Loucy (cell line): ENCODE measurements around the gene PDE4D.

Experiments
- CTCF ChIP-seq: fragments of 200-600 bp; sonication (generic); conservative IDR thresholded peaks from 2 replicates; pipeline ENCODE4 v1.5.1; 2014; ENCODE audit warnings: mild to moderate bottlenecking, antibody characterized with exemption, low read length
- EZH2phosphoT487 ChIP-seq: fragments of 200-600 bp; IDR thresholded peaks from 2 replicates; pipeline ENCODE4 v1.6.1; 2018; ENCODE audit warnings: antibody characterized with exemption, mild to moderate bottlenecking, moderate library complexity, borderline replicate concordance

DNA sequence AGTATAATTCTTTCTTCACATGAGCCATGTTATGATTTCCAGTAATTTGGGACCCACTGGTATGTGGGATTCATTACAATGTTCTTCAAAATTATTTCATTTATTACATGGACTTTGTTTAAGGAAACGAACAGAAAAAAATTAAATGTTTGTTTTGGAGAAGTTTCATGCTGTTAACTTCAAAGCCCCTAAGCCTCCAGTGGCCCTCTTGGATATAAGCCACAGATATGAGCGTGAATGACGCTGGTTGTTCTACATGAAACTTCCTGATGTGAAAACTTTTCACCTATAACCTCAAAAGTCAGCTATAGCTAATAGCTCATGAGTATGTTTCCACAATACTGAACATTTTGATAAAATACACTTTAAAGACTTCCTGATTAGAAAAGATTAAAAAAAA is 334.2 kb downstream of the PDE4D start:
- TF ChIP-seq CTCF: no peak
- no peak for TF ChIP-seq EZH2phosphoT487
